GM13977 (cell line): ENCODE data around the gene ERAL1.

Experiments used
- DNase-seq: peaks from one replicate; pipeline ENCODE4 v3.0.0; 2012; ENCODE audit warnings: low spot score
- in situ Hi-C: fragments of 300-500 bp; cut with MboI; formaldehyde crosslinking; loops from one replicate; pipeline ENCODE4 v1.12.0; 2022; ENCODE audit warnings: low sequenced_read_pairs, low pct_unique_long_range_greater_than_20kb, mixed read lengths, inconsistent platforms; ENCODE audit not compliant: unreplicated experiment
- TF ChIP-seq, protein P1 (sequence below): IDR thresholded peaks from 2 replicates; pipeline ENCODE4 v1.5.1; 2012; ENCODE audit warnings: mild to moderate bottlenecking, control low read depth; ENCODE audit not compliant: insufficient read depth; ENCODE audit errors: extremely low read depth, missing control alignments

ERAL1 gene

GRCh38 chr17:28895794-28896447 is 41.1 kb downstream of the ERAL1 start:
- TF ChIP-seq, protein P1, sequence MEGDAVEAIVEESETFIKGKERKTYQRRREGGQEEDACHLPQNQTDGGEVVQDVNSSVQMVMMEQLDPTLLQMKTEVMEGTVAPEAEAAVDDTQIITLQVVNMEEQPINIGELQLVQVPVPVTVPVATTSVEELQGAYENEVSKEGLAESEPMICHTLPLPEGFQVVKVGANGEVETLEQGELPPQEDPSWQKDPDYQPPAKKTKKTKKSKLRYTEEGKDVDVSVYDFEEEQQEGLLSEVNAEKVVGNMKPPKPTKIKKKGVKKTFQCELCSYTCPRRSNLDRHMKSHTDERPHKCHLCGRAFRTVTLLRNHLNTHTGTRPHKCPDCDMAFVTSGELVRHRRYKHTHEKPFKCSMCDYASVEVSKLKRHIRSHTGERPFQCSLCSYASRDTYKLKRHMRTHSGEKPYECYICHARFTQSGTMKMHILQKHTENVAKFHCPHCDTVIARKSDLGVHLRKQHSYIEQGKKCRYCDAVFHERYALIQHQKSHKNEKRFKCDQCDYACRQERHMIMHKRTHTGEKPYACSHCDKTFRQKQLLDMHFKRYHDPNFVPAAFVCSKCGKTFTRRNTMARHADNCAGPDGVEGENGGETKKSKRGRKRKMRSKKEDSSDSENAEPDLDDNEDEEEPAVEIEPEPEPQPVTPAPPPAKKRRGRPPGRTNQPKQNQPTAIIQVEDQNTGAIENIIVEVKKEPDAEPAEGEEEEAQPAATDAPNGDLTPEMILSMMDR, result no peak
- DNase-seq, result no peak
- in situ Hi-C loops, result no loop called here

- TF ChIP-seq, protein P1, result no peak
- in situ Hi-C loops, result no loop called here
- no peak for DNase-seq
These were observed 41.7 kb downstream of the ERAL1 start for GRCh38 chr17:28896491-28896883.

GRCh38 chr17:28896884-28897768 is 42.3 kb downstream of the ERAL1 start, which contains the start of gene FLOT2:
Gene FLOT2 (minus strand): TSS chr17:28897733. CDS start chr17:28897574, 159 bp downstream.
- in situ Hi-C loops, result no loop called here
- peak; percentile 68 for DNase-seq
- TF ChIP-seq, protein P1, result peak; percentile 20

DNA sequence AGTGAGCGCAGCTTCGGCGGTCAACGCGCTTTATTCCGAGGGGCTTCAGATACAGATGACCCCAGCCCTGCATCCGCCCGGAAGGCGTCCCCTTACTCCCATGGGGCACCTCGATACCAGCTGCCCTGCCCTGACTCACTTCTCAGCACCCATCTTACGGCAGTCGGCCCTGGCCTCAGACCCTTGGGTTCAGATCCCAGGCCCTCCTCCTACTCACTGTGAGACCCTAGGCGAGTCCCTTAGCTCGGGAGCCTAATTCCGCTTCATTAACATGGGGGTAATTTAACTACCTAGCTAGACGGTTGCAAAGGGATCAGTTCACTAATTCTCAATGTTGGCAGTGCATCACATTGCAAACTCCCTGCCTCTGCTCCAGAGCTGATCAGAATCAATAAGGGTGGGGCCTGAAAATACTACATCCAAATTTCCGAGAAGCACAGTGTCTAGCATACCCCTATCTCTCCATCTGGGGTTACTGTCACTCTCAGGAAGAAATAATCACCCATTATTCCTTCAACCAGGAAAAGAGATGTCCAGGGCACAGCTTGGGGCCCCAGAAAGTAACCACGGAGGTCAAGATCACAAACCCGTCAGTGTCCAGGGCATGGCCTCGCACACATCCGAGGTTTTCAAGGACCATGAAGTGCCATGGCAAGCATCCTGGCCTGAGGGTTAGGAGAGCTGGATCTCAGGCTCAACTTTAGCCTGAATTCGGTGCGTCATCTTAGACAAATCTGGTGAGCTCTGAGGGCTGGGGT is 43.1 kb downstream of the ERAL1 start:
- in situ Hi-C loops, result no loop called here
- TF ChIP-seq, protein P1, result no peak
- DNase-seq, result no peak

DNA sequence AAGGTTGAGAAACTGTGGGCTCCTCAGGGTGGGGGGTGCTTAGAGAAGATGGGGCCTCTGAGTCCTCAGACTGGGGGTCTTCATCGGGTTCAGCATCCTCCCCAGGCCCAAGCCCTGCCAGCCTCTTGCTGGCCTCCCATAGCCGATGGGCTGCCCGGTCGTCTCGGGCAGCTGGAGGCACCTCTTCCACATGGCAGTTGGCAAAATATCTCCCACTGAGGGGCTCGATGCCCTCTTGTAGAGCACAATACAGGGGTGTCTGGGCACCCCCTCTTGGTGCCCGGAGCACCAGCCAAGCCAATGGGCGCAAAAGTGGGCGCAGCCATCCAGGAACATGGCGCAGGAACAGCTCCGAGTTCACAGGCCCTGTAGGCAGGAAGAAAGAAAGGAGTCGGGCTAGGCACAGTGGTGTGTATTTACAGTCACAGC is 43.7 kb downstream of the ERAL1 start:
- DNase-seq, result no peak
- in situ Hi-C loops, result no loop called here
- TF ChIP-seq, protein P1, result no peak

DNA sequence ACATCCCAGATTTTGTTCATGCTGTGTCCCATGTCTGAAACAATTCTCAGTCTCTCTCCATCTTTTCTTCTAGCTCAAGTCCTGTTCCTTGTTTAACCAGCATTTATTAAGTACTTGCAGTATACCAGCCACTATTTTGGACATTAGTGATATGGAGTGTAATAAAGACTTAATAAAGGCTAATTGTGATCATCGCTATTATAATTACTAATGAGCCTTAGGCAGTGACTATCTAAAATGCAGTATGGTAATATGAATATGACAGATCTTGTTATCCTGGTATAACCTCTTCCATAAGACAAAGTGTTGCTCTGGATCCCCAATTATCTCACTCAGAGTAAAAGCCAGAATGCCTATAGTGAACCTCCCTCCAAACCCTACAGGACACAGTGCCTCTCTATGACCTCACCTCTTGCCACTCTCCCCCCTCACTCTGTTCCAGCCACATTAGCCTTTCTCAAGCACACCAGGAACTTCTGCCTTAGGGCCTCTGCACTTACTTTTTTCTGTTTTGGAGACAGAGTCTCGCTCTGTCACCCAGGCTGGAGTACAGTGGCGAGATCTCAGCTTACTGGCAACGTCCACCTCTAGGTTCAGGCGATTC is 44.5 kb downstream of the ERAL1 start:
- TF ChIP-seq, protein P1, result no peak
- in situ Hi-C loops, result no loop called here
- no peak for DNase-seq
